PFSK-1 (cell line): ENCODE results near the gene RALY.

Experiments used
- POLR2AphosphoS5 ChIP-seq: IDR thresholded peaks from 2 replicates; pipeline ENCODE4 v1.6.1; 2012; ENCODE audit warnings: low read depth, mild to moderate bottlenecking, control low read depth, low read length, moderate library complexity
- REST ChIP-seq, 2 experiments: IDR thresholded peaks; 2 replicates each; pipeline versions ENCODE4 v1.6.1 to v1.8.0; 2011 to 2012; ENCODE audit warnings: low read depth in 2 of 2, low read length in 2 of 2, control low read depth in 1 of 2, inconsistent platforms in 1 of 2, mild to moderate bottlenecking in 1 of 2, moderate library complexity in 1 of 2; ENCODE audit not compliant: insufficient read depth in 1 of 2
- SIN3A ChIP-seq: IDR thresholded peaks from 2 replicates; pipeline ENCODE4 v1.6.1; 2012; ENCODE audit warnings: mild to moderate bottlenecking, low read length, moderate library complexity, borderline replicate concordance; ENCODE audit not compliant: insufficient read depth
- TAF1 ChIP-seq: IDR thresholded peaks from 2 replicates; pipeline ENCODE4 v1.6.1; 2012; ENCODE audit warnings: low read length, control low read depth, borderline replicate concordance; ENCODE audit not compliant: insufficient read depth

- TF ChIP-seq REST (IDR thresholded peaks at IDR 0.05; ENCODE audit: insufficient read depth in 1 of 2, low read depth in 2 of 2, low read length in 2 of 2) = no peak
- TF ChIP-seq TAF1 = no peak
- TF ChIP-seq POLR2AphosphoS5 = no peak
- TF ChIP-seq SIN3A = no peak
Measured at GRCh38 chr20:34131491-34131890, 137.8 kb downstream of the RALY start.
